Hepatocyte (in vitro differentiated cells): Measurements from ENCODE around the gene NUDT21. TPM values are rescaled to one million over a fixed set of nuclear protein-coding genes. Genes with fewer than 3 reads are reported as not detected.

Experiments
- DNase-seq: peaks from one replicate; pipeline ENCODE4 v3.0.0-alpha.2; 2016; ENCODE audit warnings: low spot score
- H2AFZ ChIP-seq: fragments of 200-600 bp; sonication (generic); 2 replicates; pipeline ENCODE4 v1.6.0; 2016; ENCODE audit warnings: antibody characterized with exemption, mild to moderate bottlenecking
- H3K27ac ChIP-seq: fragments of 200-600 bp; sonication (generic); 2 replicates; pipeline ENCODE4 v1.5.1; 2016; ENCODE audit warnings: mild to moderate bottlenecking
- H3K27me3 ChIP-seq: fragments of 200-600 bp; sonication (generic); 2 replicates; pipeline ENCODE4 v1.6.1; 2016
- H3K36me3 ChIP-seq: fragments of 200-600 bp; sonication (generic); replicated peaks from 2 replicates; pipeline ENCODE4 v1.5.1; 2016; ENCODE audit warnings: low read depth; ENCODE audit not compliant: insufficient read depth
- H3K4me1 ChIP-seq: fragments of 200-600 bp; sonication (generic); 2 replicates; pipeline ENCODE4 v1.5.1; 2016; ENCODE audit warnings: mild to moderate bottlenecking, moderate library complexity; ENCODE audit not compliant: insufficient read depth
- H3K4me2 ChIP-seq: fragments of 200-600 bp; sonication (generic); 2 replicates; pipeline ENCODE4 v1.6.0; 2016
- H3K4me3 ChIP-seq: fragments of 200-600 bp; sonication (generic); 2 replicates; pipeline ENCODE4 v1.5.1; 2016; ENCODE audit warnings: mild to moderate bottlenecking
- H3K79me2 ChIP-seq: fragments of 200-600 bp; sonication (generic); 2 replicates; pipeline ENCODE4 v1.6.0; 2017; ENCODE audit warnings: mild to moderate bottlenecking
- H3K9me2 ChIP-seq: fragments of 200-600 bp; sonication (generic); replicated peaks from 2 replicates; pipeline ENCODE4 v1.6.0; 2017; ENCODE audit warnings: mild to moderate bottlenecking; ENCODE audit not compliant: insufficient read depth
- H3K9me3 ChIP-seq: fragments of 200-600 bp; sonication (generic); 2 replicates; pipeline ENCODE4 v1.5.1; 2016; ENCODE audit warnings: low read depth, mild to moderate bottlenecking
- H4K20me1 ChIP-seq: fragments of 200-600 bp; sonication (generic); 2 replicates; pipeline ENCODE4 v1.6.0; 2016; ENCODE audit warnings: mild to moderate bottlenecking; ENCODE audit not compliant: insufficient read depth, poor library complexity, severe bottlenecking
- EZH2 ChIP-seq: fragments of 200-600 bp; sonication (generic); IDR thresholded peaks from 2 replicates; pipeline ENCODE4 v1.6.1; 2016; ENCODE audit warnings: antibody characterized with exemption, mild to moderate bottlenecking, borderline replicate concordance
- EZH2phosphoT487 ChIP-seq: fragments of 200-600 bp; sonication (generic); IDR thresholded peaks from one replicate; pipeline ENCODE4 v1.6.1; 2018; ENCODE audit warnings: antibody characterized with exemption, mild to moderate bottlenecking, low read depth, moderate library complexity; ENCODE audit not compliant: unreplicated experiment, severe bottlenecking
- WGBS: methylation state at CpG from one replicate; pipeline ENCODE4 v1.1.6; 2016; ENCODE audit warnings: low lambda C conversion rate; ENCODE audit errors: missing lambda C conversion rate; 5-methylcytosine and 5-hydroxymethylcytosine counted together
- polyA plus RNA-seq: library from polyadenylated mRNA; unstranded; fragments of >200 nt; fragmentation: Nextera tagmentation; extraction: Ambion mirVana; gene quantifications from 2 replicates; pipeline ENCODE4 v1.2.1, GENCODE V29; 2016
- total RNA-seq: library from RNA; depleted of rRNA; stranded (reverse); fragments of >200 nt; gene quantifications from 2 replicates; pipeline ENCODE4 v1.2.3, GENCODE V29; 2014
- TF ChIP-seq, protein P1 (sequence below): fragments of 200-600 bp; sonication (generic); IDR thresholded peaks from 2 replicates; pipeline ENCODE4 v1.5.1; 2016; ENCODE audit warnings: antibody characterized with exemption, mild to moderate bottlenecking; ENCODE audit not compliant: poor library complexity

The NUDT21 gene
- total and polyA plus RNA-seq, 2 experiments from 2014 or later = 44.7 to 76.6 TPM

DNA sequence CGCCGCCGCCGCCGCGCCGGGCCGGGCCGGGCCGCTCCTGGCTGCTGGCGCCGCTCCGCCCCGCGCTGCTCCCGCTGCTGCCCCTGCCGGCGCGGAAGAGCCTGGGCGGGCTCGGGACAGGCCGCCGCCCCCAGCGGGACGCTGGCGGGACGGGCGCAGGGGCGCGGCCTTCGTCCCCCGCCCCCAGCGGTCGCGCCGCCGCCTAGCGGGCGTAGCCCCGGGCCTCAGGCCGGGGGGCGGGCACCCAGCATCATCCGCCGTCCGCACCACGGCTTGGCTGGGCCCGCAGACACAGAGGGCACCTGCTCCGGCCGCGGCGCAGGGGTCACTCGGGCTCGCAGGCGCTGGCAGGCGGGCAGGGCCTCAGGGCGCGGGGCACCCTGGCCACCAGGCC, 25.7 kb downstream of the NUDT21 start, which contains the start of gene AMFR:
Gene AMFR (minus strand): TSS at position 107 of the 394 bp plus-strand sequence. CDS start 218 bp downstream, outside the sequence.
- no peaks in the 10 kb centered on the region for H3K27me3 ChIP-seq
- peaks cover 45% of the 10 kb centered on the region for H3K79me2 ChIP-seq
- 4% methylated on average over 19 of the region's 57 CpGs for WGBS
- no peaks in the 10 kb centered on the region for H3K9me2 ChIP-seq
- H3K4me1 ChIP-seq = peaks cover 18% of the 10 kb centered on the region
- peaks cover 35% of the 10 kb centered on the region for H4K20me1 ChIP-seq
- peak within 1 kb of the TSS; percentile 59 for H2AFZ ChIP-seq
- H3K4me2 ChIP-seq = peak within 1 kb of the TSS; percentile 89
- H3K36me3 ChIP-seq = no peaks in the 10 kb centered on the region
- H3K9me3 ChIP-seq = no peaks in the 10 kb centered on the region
- DNase-seq = peak; percentile 94
- peak within 1 kb of the TSS; percentile 93 for H3K27ac ChIP-seq
- TF ChIP-seq, protein P1, sequence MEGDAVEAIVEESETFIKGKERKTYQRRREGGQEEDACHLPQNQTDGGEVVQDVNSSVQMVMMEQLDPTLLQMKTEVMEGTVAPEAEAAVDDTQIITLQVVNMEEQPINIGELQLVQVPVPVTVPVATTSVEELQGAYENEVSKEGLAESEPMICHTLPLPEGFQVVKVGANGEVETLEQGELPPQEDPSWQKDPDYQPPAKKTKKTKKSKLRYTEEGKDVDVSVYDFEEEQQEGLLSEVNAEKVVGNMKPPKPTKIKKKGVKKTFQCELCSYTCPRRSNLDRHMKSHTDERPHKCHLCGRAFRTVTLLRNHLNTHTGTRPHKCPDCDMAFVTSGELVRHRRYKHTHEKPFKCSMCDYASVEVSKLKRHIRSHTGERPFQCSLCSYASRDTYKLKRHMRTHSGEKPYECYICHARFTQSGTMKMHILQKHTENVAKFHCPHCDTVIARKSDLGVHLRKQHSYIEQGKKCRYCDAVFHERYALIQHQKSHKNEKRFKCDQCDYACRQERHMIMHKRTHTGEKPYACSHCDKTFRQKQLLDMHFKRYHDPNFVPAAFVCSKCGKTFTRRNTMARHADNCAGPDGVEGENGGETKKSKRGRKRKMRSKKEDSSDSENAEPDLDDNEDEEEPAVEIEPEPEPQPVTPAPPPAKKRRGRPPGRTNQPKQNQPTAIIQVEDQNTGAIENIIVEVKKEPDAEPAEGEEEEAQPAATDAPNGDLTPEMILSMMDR = no peak
- no peak for TF ChIP-seq EZH2phosphoT487
- no peak for TF ChIP-seq EZH2
- peak within 1 kb of the TSS; percentile 97 for H3K4me3 ChIP-seq

DNA sequence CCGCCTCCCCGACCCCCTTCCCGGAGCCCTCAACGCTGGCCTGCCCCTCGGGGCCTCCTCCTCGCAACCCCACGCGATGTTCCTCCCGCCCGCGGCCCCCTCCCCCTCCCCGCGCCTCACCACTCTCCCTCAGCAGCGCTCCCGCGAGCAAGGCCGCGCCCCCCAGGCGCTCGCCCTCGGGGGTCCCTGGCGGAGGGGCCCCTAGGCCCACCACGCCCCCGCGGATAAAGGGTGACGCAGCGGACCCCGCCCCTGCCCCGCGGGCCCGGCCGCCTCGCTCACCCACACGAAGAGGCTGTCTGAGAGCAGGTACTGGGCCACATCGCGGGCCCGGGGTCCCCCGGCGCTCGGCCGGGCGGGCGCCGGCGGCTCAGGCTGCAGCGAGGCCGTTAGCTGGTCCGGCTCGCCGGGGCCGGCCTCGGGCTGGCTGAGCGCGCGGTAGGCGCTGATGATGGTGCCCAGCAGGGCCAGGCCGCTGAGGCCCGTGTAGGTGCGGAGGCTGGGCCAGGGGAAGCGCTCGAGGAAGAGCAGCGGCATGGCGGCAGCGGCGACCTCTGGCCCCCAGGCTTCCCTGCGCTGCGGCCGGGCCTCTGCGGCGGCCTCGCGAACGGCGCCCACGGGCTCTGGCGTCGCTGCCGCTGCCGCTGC, 26.2 kb downstream of the NUDT21 start:
- peak overlapping the region; percentile 97 for H3K4me3 ChIP-seq
- H3K4me1 ChIP-seq = peaks cover 18% of the 10 kb centered on the region
- H4K20me1 ChIP-seq = peaks cover 39% of the 10 kb centered on the region
- peak overlapping the region; percentile 59 for H2AFZ ChIP-seq
- peak overlapping the region; percentile 88 for H3K4me2 ChIP-seq
- 1% methylated on average over 49 of the region's 79 CpGs for WGBS
- no peaks in the 10 kb centered on the region for H3K9me2 ChIP-seq
- H3K9me3 ChIP-seq = no peaks in the 10 kb centered on the region
- H3K79me2 ChIP-seq = peaks cover 50% of the 10 kb centered on the region
- peak; percentile 68 for DNase-seq
- peak overlapping the region; percentile 93 for H3K27ac ChIP-seq
- TF ChIP-seq, protein P1 = no peak
- TF ChIP-seq EZH2 (no peak), EZH2phosphoT487 (no peak)
- no peaks in the 10 kb centered on the region for H3K36me3 ChIP-seq
- no peaks in the 10 kb centered on the region for H3K27me3 ChIP-seq

DNA sequence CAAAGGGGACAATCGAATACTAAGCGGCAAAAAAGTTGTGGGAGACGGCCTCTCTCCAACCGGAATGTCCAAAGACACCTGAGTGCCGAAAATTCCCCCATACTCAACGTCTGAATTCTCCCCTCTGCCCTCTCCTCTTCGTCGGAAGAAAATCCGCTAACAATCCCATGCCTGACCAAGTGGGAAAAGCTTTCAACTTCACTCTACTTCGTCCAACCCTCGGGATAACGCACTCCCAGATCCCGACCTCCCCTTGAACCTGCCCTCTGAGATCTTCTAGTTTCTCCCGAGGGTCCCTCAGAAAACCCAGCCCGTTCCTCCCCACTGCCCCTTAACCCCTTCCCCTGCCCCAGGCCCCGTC, 26.7 kb downstream of the NUDT21 start:
- Histone ChIP-seq H3K9me2 (no peaks in the 10 kb centered on the region), H4K20me1 (peaks cover 39% of the 10 kb centered on the region), H3K79me2 (peaks cover 55% of the 10 kb centered on the region), H3K9me3 (no peaks in the 10 kb centered on the region), H3K36me3 (no peaks in the 10 kb centered on the region), H2AFZ (peak overlapping the region; percentile 59), H3K27me3 (no peaks in the 10 kb centered on the region), H3K4me3 (peak overlapping the region; percentile 97), H3K4me2 (peak overlapping the region; percentile 88), H3K27ac (peak overlapping the region; percentile 93), H3K4me1 (peaks cover 18% of the 10 kb centered on the region)
- WGBS = under 1% methylated on average over 13 of the region's 16 CpGs
- DNase-seq = no peak
- TF ChIP-seq EZH2phosphoT487 = no peak
- TF ChIP-seq, protein P1 = no peak
- no peak for TF ChIP-seq EZH2
